HG03457 (cell line): ENCODE data around the gene ALX4.

ENCODE experiments used
- ATAC-seq: cut with Tn5 transposase; IDR thresholded peaks from one replicate; pipeline ENCODE4 v1.9.1; 2021; ENCODE audit warnings: moderate number of reproducible peaks; ENCODE audit not compliant: unreplicated experiment

The ALX4 gene

GRCh38 chr11:44250421-44250820, 59.5 kb downstream of the ALX4 start:
- ATAC-seq = no peak

- ATAC-seq = no peak
Observed at GRCh38 chr11:44248109-44248508, 61.8 kb downstream of the ALX4 start.

GRCh38 chr11:44247508-44247907, 62.4 kb downstream of the ALX4 start:
- no peak for ATAC-seq

DNA sequence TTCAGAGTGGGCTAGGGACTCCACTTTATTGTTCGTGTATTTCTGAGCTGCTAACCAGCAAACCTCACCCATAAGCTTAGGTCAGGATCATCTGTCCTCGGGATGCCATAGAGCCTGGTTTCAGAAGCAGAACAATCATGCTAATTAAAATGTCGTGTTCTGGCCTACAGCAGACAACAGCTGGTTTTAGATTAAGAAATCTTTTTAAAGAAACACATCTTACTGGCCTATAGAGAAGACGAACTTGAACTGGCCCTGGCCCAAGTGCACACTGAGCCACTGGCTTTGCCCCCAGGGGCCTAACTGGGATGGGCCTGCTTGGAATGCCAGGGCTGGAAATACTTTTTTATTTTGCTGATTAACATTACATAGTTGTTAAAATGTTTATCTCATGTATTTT, 63.2 kb downstream of the ALX4 start:
- ATAC-seq = no peak

- ATAC-seq = no peak
Observed at GRCh38 chr11:44244639-44245310, 65.2 kb downstream of the ALX4 start.

GRCh38 chr11:44243595-44244343, 66.2 kb downstream of the ALX4 start:
- no peak for ATAC-seq

GRCh38 chr11:44243086-44243485, 66.9 kb downstream of the ALX4 start:
- ATAC-seq = no peak

DNA sequence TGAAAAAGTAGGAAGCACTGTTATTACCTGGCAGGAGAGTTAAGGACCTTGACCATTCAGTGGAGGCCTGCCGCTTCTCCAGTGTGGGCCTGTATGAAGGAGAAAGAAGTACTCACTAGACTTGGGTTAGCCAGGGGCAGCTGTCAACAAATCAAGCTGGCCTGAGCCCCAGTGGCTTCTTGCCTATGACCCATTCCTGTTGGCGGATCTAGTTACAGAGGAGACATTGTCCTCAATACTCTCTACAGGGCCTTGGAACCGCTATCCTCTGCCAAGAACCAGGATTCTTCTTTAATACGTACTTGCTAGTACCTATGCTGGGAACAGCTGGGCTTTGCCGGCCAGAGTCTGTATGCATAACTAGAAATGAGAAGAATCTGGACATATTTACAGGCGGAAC, 68.1 kb downstream of the ALX4 start:
- no peak for ATAC-seq

DNA sequence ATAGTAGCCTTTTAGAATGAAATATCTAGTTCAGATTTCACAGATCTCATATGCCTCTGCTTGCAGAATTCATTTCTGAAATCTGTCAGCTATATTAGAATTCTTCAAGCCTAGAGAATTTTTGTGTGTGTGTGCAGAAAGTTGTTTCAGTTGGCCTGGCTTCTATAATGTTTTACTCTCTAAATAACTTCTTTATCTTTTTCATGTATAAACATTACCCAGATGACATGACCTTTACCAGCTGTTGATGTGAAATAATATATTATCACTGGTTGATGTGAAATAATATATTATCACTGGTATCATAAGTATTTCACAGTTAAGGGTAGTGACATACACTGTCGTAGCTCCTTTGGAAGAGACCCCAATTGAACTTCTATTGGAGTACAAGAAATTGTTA, 72.8 kb downstream of the ALX4 start:
- no peak for ATAC-seq

DNA sequence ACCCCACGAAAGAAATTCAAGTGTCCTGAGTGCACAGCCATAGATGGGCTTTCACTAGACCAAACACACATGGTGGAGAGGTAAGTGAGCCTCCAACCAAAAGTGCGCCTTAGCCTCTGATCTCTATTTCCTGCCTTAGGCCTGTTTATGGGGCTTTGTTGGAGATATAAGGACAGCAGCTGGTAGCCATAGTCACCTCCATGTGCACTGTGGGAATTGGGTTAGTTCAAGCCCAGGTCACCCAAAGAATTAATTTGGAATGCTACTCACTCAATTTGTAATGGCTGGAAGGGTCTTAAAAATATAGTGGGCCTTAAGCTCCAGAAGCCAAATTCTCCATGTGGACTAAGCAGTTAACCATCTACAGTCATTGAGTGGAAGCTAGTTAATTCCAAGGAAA, 73.6 kb downstream of the ALX4 start:
- ATAC-seq = no peak

DNA sequence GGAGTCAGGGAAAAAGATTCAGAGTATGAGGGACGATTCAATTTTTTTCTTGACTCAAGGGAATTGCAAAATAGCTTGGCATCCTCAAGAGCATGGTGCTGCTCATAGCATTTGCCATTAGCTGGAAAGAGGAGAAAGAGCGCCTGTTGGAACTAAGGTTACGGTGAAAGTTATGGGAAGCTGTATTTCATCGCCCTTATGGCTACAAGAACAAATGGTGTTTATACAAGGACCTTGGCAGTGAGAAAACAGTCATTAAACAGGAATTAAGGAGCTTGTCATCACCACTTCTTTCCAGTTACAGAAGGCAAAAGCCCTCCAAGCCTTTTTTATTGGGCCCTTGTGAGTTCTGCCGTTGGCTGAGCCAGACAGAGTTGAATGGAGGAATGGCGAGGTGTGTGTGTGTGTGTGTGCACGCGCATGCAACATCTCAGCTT, 74.2 kb downstream of the ALX4 start:
- ATAC-seq = no peak

DNA sequence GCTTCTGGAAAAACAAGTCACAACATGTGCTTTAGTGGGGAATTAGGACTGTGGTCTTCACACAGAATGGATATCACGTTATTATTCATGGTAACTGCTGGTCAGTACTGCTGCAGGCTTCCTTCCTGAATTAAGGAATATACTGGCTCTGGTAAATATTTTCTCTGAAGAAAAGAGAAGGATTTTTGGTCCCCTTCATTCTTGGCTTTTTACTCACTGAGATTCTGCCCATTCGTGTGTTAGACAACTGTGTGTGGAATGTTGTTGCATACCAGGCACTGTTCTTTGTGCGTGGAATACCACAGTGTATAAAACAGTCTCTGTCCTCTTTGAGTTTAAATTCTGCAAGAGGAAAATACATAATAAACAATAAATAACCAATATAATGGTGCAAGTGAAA, 80.3 kb downstream of the ALX4 start:
- no peak for ATAC-seq

GRCh38 chr11:44229098-44229497, 80.8 kb downstream of the ALX4 start:
- no peak for ATAC-seq

GRCh38 chr11:44228379-44228778, 81.6 kb downstream of the ALX4 start:
- no peak for ATAC-seq

GRCh38 chr11:44226945-44227344, 83.0 kb downstream of the ALX4 start:
- no peak for ATAC-seq

DNA sequence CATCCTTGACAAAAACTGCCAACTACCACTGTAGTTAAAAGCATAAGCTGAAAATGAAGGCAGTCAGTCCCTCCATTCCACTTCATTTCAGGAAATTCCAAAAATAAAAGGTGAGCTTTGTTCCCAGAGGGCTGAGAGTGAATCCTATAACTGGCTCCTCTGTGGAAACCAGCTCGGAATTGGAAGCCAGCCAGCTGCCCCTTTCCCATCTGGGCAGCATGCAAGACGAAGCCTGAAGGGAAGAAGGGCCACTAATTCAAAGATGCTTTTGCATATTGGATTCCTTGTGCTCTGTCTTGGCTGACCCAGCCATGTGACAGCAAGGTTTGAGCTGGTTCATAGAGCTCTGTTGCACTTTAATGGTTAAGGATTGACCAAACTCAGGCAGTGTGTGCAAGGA, 83.4 kb downstream of the ALX4 start:
- ATAC-seq = no peak

GRCh38 chr11:44224867-44225501, 85.0 kb downstream of the ALX4 start:
- no peak for ATAC-seq

DNA sequence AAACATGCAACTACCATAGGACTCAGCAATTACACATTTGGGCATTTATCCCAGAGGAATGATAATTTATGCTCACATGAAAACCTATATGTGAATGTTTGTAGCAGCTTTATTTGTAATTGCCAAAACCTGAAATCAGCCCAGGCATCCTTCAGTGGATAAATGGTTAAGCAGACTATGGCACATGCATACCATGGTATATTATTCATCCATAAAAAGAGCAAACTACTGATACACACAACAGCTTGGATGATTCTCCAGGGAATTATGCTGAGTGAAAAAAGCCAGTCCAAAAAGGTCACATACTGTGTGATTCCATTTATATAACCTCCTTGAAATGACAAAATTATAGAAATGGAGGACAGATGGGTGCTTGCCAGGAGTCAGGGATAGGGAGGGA, 86.7 kb downstream of the ALX4 start:
- no peak for ATAC-seq

DNA sequence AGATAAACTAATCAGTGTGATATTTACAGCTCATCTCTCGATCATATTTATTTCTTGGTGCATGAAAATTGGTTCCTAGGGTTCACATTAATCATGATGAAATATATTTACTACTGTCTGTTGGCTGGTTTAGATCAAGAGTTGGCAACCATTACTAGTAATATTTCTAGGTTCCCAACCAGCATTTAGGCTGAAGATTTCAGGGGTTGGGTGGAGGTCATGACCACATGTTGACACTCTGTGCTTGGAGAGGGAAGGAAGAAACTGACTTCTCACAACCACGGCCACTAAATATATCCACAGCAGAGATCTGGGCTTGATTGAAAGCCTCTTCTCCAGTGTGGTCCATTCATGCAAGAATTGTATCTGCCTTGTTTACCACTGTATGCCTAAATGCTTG, 87.9 kb downstream of the ALX4 start:
- ATAC-seq = no peak

DNA sequence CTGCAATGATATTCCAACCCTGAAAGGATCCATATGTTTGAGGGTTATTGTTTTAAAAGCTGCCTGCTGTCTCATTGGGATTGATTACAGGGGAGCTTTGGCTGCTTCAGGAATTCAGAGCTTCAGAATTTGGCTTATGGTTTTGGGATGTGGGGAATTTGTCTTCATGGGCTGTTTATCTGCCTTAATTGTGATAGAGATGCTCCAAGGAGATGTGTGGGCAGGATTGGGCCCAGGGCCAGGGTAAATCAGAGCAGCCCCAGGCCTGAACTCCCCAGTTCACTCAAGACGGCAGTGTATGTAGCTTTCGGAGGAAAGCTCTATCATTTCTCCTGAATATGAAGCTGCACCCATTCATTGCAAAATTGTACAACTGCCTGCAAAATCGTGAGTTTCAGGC, 88.5 kb downstream of the ALX4 start:
- no peak for ATAC-seq

DNA sequence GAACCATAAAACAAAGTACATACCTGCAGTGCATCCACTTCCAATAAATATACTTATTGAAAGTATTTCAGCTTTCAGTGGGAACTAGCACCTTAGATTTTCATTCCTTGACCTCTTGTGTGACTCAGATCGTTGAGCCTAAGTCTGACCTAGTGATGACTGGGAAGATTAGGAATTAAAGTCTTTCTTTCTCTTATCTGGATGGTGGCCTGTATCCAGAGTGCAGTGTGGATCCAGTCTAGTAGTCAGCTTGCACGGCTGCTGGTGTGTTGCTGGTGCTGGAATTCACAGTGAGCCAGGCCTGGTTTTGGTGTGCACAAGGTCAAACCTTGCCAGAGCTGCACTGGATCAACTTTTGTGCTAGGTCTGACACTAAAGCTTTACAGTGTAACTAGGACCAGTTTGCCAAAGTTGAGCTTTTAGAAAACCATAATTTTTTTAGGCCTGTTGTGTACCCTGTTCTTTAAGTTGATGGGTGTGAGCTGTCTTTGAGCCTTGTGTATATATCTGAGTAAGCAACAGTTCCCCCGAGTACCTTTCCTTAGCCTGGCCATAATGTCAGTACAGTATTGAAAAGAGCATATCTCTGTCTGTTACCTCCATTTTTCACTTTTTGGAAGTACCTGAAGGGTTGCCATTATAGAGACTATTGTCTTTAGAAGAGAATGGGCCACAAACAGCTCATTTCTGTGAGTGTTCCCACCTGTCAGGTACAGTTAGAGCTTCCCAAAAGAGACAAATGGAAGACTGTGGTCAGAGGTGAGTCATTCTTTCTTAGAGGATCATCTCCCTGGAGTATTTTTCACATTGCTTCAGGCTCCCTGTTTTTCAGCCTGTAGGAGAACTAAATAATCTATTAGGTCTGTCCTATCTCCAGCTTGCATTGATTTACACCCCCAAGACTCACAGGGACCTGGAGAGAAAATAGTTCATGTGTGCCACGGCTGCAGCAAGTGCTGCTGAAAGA, 89.8 kb downstream of the ALX4 start:
- ATAC-seq = no peak
